OCI-LY3 (cell line): ENCODE results near the gene RBBP8NL.

Source experiments
- EZH2phosphoT487 ChIP-seq: fragments of 200-600 bp; shearing (Covaris generic); IDR thresholded peaks from 2 replicates; pipeline ENCODE4 v1.6.1; 2018; ENCODE audit warnings: antibody characterized with exemption, mixed run types, low read depth
- TF ChIP-seq, protein P1 (sequence below): fragments of 200-600, 300-600 bp; sonication (generic); IDR thresholded peaks from 2 replicates; pipeline ENCODE4 v1.5.1; 2014; ENCODE audit warnings: antibody characterized with exemption, low read length, low read depth

DNA sequence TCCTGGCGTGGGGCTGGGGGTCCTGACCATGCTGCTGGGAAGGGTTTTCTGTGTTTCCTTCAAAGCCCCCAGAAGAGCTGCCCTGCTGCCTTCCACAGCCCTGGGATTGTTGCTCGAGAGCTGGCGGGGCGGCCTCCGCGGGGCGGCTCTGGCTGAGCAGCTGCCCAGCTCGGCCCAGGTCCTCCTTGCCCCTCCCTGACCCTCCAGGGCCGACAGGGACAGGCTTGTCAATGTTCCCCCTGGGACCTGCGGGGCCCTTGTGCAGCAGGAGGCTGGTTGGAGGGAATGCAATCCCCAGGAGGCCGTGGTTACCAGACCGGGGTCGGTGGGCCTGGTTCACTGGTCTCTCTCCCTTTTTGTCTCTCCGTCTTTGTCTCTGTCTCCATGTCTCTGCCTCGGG, 28.6 kb upstream of the RBBP8NL start:
- TF ChIP-seq, protein P1, sequence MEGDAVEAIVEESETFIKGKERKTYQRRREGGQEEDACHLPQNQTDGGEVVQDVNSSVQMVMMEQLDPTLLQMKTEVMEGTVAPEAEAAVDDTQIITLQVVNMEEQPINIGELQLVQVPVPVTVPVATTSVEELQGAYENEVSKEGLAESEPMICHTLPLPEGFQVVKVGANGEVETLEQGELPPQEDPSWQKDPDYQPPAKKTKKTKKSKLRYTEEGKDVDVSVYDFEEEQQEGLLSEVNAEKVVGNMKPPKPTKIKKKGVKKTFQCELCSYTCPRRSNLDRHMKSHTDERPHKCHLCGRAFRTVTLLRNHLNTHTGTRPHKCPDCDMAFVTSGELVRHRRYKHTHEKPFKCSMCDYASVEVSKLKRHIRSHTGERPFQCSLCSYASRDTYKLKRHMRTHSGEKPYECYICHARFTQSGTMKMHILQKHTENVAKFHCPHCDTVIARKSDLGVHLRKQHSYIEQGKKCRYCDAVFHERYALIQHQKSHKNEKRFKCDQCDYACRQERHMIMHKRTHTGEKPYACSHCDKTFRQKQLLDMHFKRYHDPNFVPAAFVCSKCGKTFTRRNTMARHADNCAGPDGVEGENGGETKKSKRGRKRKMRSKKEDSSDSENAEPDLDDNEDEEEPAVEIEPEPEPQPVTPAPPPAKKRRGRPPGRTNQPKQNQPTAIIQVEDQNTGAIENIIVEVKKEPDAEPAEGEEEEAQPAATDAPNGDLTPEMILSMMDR = no peak
- TF ChIP-seq EZH2phosphoT487 = no peak
